Gastrocnemius medialis (tissue), 4 donors: ENCODE data around the gene COX6A1. TPM values are rescaled to one million over a fixed set of nuclear protein-coding genes. Genes with fewer than 3 reads are reported as not detected.

Experiments used
- ATAC-seq, 2 donors: fragments of 150-250 bp; one replicate each; pipeline ENCODE4 v1.9.1; 2016
- DNase-seq, 2 donors: peaks; one replicate each; pipeline ENCODE4 v3.0.0-alpha.2; 2019
- H3K27ac ChIP-seq, 4 donors: fragments of 200-600 bp; sonication (generic); 1 replicate in 1 of 4; 2 replicates in 3 of 4; pipeline ENCODE4 v1.5.1; 2016 to 2018; ENCODE audit warnings: mild to moderate bottlenecking in 2 of 4, moderate library complexity in 1 of 4
- H3K27me3 ChIP-seq, 3 donors: fragments of 200-600 bp; sonication (generic) in 2 of 3; 1 replicate in 1 of 3; 2 replicates in 2 of 3; pipeline versions ENCODE4 v1.5.1 to v1.6.0; 2016 to 2019; ENCODE audit warnings: mild to moderate bottlenecking in 1 of 3, moderate library complexity in 1 of 3
- H3K36me3 ChIP-seq, 2 donors: fragments of 200-600 bp; sonication (generic) in 1 of 2; one replicate each; pipeline ENCODE4 v1.5.1; 2017 to 2018
- H3K4me1 ChIP-seq, 2 donors: fragments of 200-600 bp; sonication (generic) in 1 of 2; one replicate each; pipeline ENCODE4 v1.5.1; 2016 to 2017; ENCODE audit warnings: mild to moderate bottlenecking in 2 of 2
- H3K4me3 ChIP-seq, 4 donors: fragments of 200-600 bp; sonication (generic) in 3 of 4; 1 replicate in 1 of 4; 2 replicates in 3 of 4; pipeline ENCODE4 v1.5.1; 2016 to 2019; ENCODE audit warnings: mild to moderate bottlenecking in 2 of 4
- H3K9me3 ChIP-seq, 3 donors: fragments of 200-600 bp; sonication (generic) in 2 of 3; 1 replicate in 1 of 3; 2 replicates in 2 of 3; pipeline ENCODE4 v1.5.1; 2016 to 2019
- POLR2A ChIP-seq, 2 donors: fragments of 450-650 bp; IDR thresholded peaks; one replicate each; pipeline ENCODE4 v1.6.1; 2017; ENCODE audit warnings: antibody characterized with exemption in 2 of 2, mild to moderate bottlenecking in 2 of 2, moderate library complexity in 2 of 2
- in situ Hi-C, 4 donors: fragments of 200-750 bp; cut with MboI; loops; one replicate each; pipeline versions ENCODE4 v1.15.0 to v1.8.0; 2017; ENCODE audit warnings: low sequenced_read_pairs in 4 of 4
- intact Hi-C: fragments of 100-400 bp; cut with DNase I; formaldehyde crosslinking; loops from one replicate; pipeline ENCODE4 v1.15.1; 2023; ENCODE audit warnings: low total_unique reads
- total RNA-seq, 4 donors: library from RNA; depleted of rRNA; stranded (reverse); fragments of >200 nt; gene quantifications; one replicate each; pipeline versions ENCODE4 v1.1.0 to v1.2.3, GENCODE V29; 2016
- TF ChIP-seq, protein P1 (sequence below), 5 experiments: fragments of 450-650 bp in 3 of 5; fragments of 200-600 bp in 2 of 5; sonication (generic) in 2 of 5; IDR thresholded peaks in 4 of 5; conservative IDR thresholded peaks in 1 of 5; 1 replicate in 4 of 5; 2 replicates in 1 of 5; pipeline ENCODE4 v1.5.1; 2016 to 2019; ENCODE audit warnings: antibody characterized with exemption in 5 of 5, mild to moderate bottlenecking in 3 of 5, moderate library complexity in 3 of 5

Gene COX6A1
- total RNA-seq, 4 donors from 2014 or later, result 46.9 to 90.8 (median 74.3) TPM

DNA sequence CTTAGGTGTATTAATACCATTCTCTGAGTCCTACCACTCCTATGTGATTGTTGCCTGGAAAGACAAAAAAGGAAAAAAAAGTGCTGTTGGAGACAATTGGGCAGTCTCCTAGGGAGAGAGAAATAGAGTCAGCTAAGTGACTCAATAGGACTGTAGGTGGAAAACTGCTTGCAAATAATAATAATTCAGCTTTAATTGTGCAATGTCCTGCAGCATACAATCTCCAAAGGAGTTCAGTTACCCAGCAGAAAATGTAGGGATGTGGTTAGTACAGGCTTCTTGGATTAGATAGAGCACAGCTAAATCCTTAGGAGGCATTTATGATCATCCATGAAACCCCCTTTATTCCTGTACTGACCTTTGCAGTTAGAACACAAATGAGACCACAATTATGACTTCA lies 34.6 kb downstream of the COX6A1 start:
- Histone ChIP-seq H3K9me3 (no peaks in the 10 kb centered on the region), H3K4me3 (no peak overlapping the region), H3K27ac (no peak overlapping the region), H3K36me3 (no peaks in the 10 kb centered on the region), H3K27me3 (no peaks in the 10 kb centered on the region), H3K4me1 (peaks cover 15 to 19% of the 10 kb centered on the region in 2 donors)
- TF ChIP-seq, protein P1, sequence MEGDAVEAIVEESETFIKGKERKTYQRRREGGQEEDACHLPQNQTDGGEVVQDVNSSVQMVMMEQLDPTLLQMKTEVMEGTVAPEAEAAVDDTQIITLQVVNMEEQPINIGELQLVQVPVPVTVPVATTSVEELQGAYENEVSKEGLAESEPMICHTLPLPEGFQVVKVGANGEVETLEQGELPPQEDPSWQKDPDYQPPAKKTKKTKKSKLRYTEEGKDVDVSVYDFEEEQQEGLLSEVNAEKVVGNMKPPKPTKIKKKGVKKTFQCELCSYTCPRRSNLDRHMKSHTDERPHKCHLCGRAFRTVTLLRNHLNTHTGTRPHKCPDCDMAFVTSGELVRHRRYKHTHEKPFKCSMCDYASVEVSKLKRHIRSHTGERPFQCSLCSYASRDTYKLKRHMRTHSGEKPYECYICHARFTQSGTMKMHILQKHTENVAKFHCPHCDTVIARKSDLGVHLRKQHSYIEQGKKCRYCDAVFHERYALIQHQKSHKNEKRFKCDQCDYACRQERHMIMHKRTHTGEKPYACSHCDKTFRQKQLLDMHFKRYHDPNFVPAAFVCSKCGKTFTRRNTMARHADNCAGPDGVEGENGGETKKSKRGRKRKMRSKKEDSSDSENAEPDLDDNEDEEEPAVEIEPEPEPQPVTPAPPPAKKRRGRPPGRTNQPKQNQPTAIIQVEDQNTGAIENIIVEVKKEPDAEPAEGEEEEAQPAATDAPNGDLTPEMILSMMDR (IDR thresholded peaks at IDR 0.05 in 4 of 5, conservative IDR thresholded peaks at IDR 0.05 in 1 of 5), result no peak
- TF ChIP-seq POLR2A (IDR thresholded peaks at IDR 0.05), result no peak
- in situ Hi-C loops (no loop called here), intact Hi-C loops (no loop called here)
- DNase-seq (no peak), ATAC-seq (no peak)

DNA sequence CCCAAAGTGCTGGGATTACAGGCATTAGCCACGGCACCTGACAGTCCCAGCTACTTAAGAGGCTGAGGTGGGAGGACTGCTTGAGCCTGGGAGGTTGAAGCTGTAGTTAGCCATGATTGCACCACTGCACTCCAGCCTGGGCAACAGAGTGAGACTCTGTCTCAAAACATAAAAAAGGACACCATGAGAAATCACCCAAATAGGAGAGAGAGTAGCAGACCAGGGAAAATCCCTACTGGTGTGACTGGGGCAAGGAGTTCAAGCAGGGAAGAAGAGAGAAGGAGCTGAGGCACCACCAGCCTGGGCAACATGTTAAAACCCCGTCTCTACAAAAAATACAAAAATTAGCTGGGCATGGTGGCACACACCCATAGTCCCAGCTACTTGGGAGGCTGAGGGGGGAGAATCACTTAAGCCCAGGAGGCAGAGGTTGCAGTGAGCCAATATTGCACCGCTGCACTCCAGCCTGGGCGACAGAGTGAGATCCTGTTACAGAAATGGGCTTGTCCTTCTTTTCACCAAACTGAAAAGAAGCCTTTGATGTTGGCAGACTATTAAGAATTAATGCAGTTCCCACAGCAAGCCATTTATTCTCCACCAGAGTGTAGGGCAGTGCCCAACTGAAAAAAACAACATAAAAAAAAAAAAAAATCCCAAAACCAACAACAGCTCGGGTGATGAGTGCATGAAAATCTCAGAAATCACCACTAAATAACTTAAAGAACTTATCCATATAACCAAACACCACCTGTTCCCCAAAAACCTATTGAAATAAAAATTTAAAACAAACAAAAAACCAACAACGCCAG lies 36.1 kb downstream of the COX6A1 start:
- TF ChIP-seq POLR2A (IDR thresholded peaks at IDR 0.05), result no peak
- no peak for DNase-seq
- H3K4me1 ChIP-seq, result peaks cover 7 to 19% of the 10 kb centered on the region in 2 donors
- in situ Hi-C loops, result no loop called here
- ATAC-seq, result no peak
- H3K27ac ChIP-seq, result no peak overlapping the region
- no peaks in the 10 kb centered on the region for H3K36me3 ChIP-seq
- intact Hi-C loops, result no loop called here
- no peak overlapping the region for H3K4me3 ChIP-seq
- H3K9me3 ChIP-seq, result no peaks in the 10 kb centered on the region
- H3K27me3 ChIP-seq, result no peaks in the 10 kb centered on the region

DNA sequence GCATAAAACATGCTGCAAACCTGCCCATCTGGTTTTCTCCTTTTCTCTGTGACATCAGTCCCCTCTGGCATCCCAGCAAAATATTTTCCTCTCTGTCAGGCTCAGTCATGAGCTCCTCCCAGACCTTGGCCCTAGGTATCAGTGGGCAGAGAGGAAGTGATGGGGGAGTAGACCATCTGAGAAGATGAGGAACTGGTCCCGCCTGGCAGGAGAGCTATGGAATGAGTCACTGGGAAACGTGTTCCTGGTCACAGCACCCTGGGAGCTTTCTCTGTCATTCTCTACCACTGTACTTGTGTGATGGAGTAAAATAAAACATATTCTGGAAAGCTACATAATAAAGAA lies 36.7 kb downstream of the COX6A1 start:
- H3K27ac ChIP-seq, result no peak overlapping the region

DNA sequence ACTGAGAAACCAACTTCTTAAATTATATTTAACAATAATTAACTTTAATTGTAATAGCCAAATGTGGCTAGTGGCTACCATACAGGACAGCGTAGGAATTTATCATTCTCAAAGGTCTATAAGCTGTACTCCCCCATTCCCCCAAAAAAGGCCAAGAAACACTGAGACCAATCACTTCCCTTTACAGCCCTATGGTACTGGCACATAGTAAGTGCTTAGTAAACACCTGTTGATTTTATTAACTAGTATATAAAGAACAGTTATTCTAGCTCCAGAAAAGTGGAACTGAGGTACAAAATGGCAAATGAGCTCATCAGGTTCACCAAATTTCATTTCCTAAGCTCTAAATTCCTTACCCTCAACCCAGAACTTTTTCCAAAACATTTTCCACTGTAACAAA lies 37.7 kb downstream of the COX6A1 start:
- DNase-seq (no peak), ATAC-seq (no peak)
- intact Hi-C loops (no loop called here), in situ Hi-C loops (no loop called here)
- Histone ChIP-seq H3K36me3 (no peaks in the 10 kb centered on the region), H3K27ac (no peak overlapping the region), H3K4me3 (no peak overlapping the region), H3K27me3 (no peaks in the 10 kb centered on the region), H3K4me1 (peaks cover 0 to 13% of the 10 kb centered on the region in 2 donors), H3K9me3 (no peaks in the 10 kb centered on the region)
- TF ChIP-seq, protein P1 (IDR thresholded peaks at IDR 0.05 in 4 of 5, conservative IDR thresholded peaks at IDR 0.05 in 1 of 5), result no peak
- no peak for TF ChIP-seq POLR2A (IDR thresholded peaks at IDR 0.05)

More for the DNA sequence above, 36.7 kb downstream of the COX6A1 start:
- H3K9me3 ChIP-seq, result no peaks in the 10 kb centered on the region
- peaks cover 7 to 19% of the 10 kb centered on the region in 2 donors for H3K4me1 ChIP-seq
- no peaks in the 10 kb centered on the region for H3K27me3 ChIP-seq
- no peak overlapping the region for H3K4me3 ChIP-seq
- in situ Hi-C loops, result no loop called here
- no peak for TF ChIP-seq POLR2A (IDR thresholded peaks at IDR 0.05)
- TF ChIP-seq, protein P1 (IDR thresholded peaks at IDR 0.05 in 4 of 5, conservative IDR thresholded peaks at IDR 0.05 in 1 of 5), result no peak
- intact Hi-C loops, result no loop called here
- DNase-seq, result no peak
- H3K36me3 ChIP-seq, result no peaks in the 10 kb centered on the region
- no peak for ATAC-seq

DNA sequence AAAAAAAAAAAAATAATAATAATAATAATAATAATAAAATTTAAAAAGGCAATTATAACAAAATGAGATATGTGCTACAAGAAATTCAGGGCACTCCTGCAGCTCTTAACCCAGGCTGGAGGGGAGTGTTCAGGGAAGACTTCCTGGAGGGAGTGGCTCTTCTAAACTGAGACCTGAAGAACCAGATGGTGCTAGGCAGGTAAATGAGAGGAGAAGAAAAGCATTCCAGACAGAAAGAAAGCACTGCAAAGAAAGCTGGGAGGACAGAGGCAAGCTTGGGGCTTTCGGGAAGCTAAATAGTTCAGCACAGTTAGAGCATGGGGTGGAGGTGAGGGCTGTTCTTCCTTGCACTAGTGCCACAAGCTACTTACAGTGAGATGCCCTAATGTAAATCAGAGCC lies 41.5 kb downstream of the COX6A1 start:
- Histone ChIP-seq H3K36me3 (no peaks in the 10 kb centered on the region), H3K4me1 (no peaks in the 10 kb centered on the region), H3K27me3 (no peaks in the 10 kb centered on the region), H3K4me3 (no peak overlapping the region), H3K9me3 (no peaks in the 10 kb centered on the region), H3K27ac (no peak overlapping the region)
- no peak for DNase-seq
- intact Hi-C loops, result no loop called here
- TF ChIP-seq, protein P1 (IDR thresholded peaks at IDR 0.05 in 4 of 5, conservative IDR thresholded peaks at IDR 0.05 in 1 of 5), result no peak
- TF ChIP-seq POLR2A (IDR thresholded peaks at IDR 0.05), result no peak
- in situ Hi-C loops, result no loop called here
- no peak for ATAC-seq
